HG02938 (cell line): ENCODE results near the gene XYLT1.

Experiments used
- ATAC-seq: cut with Tn5 transposase; IDR thresholded peaks from one replicate; pipeline ENCODE4 v1.9.1; 2021; ENCODE audit warnings: mild to moderate bottlenecking, moderate library complexity; ENCODE audit not compliant: unreplicated experiment

XYLT1 gene

DNA sequence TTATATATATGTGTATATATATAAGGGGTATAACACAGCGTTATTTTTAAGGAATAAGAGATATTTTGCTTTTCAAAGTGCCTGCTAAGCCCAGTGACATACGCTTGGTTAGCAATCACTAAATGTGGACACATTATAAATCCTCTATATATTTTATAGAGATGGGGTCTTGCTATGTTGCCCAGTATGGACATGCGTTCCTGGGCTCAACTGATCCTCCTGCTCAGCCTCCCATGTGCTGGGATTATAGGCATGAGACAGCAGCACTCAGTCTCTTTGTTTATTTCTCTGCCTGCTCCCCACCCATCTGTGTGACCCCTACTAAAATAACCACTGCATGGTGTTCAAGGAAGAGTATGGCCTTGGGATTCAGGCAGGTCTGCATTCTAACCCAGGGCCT lies 63.4 kb downstream of the XYLT1 start:
- no peak for ATAC-seq

DNA sequence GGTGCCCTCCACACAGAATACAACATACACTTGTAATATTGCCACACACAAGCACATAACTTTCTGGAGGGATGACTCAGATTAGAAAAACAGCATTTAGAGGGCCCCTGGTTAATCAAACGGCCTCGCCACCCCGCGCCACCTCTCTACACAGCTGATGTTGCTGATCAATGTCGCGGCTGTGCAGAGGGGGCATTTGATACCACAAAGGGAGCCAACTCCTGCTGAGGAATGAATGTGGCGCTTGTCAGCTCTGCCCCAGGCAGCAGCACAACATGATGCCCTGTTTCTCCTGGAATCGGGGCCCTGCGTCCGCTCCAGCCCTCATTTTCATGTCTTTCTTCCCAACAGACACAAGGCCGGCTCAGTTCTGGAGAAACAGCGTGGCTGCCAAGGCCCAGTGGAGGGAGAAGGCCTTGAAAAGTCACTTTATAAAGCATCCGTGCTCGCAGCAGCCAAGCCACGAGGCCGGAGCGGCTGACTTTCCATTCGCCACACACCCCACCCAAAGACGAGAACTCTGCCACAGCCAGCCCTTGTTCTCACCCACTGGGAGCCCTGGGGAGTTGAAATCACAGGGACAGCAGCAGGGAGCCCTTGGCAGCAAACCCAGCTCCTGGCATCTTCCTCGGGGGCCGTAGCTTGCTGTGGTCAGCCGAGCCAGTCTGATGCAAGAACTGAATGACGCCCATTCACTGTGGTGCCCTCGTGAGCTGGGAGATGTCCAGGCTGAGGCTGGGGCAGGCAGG lies 65.6 kb downstream of the XYLT1 start:
- no peak for ATAC-seq

- no peak for ATAC-seq
These were observed 66.8 kb downstream of the XYLT1 start for GRCh38 chr16:17403859-17404545.

GRCh38 chr16:17403156-17403809 lies 67.5 kb downstream of the XYLT1 start:
- no peak for ATAC-seq

DNA sequence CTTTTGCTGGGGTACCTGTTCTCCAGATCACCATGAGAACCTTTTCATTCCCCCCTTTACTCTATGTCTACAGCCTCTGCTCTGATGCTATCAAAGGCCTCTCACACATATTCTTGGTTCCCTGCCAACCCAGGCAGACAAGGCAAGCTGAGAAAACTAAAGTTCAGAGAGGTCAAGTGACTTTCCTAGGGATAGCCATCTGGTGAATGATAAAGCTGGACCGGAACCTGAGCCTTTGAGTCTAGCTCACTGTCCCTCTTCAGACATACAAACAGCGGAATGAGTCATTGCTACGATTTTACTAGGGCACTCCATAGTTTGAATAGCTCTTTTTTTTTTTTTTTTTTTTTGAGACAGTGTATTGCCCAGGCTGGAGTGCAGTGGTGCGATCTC lies 73.3 kb downstream of the XYLT1 start:
- no peak for ATAC-seq

- no peak for ATAC-seq
These were observed 73.8 kb downstream of the XYLT1 start for GRCh38 chr16:17396762-17397498.

GRCh38 chr16:17395849-17396480 lies 74.8 kb downstream of the XYLT1 start:
- no peak for ATAC-seq

DNA sequence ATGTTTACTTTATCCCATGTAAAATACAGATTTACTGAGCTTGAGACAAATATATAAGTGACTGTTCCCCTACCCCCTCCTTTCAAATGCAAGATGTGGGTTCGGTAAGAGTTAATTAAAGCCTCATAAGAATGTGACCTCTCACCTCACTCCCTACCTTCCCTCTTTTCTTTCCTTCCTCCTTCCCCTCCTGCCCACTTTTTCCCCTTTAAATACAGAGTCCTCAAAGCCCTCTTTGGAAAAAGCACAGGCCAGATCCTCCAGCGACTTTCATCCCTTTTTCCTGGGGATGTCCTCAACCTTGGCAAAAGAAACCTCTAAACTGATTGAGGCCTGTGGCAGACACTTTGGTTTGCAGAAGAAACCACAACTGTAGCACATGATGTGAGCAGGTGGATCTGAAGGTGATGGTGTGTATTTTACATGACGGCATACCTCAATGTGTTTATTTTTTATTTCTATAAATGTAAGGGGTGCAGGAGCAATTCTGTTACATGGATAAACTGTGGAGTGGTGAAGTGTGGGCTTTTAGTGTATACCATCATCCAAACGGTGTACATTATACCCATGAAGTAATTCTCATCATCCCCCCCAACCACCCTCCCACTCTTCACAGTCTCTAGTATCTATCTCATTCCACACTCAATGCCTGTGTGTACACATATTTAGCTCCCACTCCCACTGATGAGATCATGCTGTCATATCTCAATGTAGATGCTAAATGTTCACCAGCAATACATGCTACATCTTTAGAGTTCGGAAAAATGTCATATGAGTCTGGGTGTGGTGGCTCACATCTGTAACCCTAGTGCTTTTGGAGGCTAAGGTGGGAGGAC lies 77.7 kb downstream of the XYLT1 start:
- ATAC-seq, result no peak

DNA sequence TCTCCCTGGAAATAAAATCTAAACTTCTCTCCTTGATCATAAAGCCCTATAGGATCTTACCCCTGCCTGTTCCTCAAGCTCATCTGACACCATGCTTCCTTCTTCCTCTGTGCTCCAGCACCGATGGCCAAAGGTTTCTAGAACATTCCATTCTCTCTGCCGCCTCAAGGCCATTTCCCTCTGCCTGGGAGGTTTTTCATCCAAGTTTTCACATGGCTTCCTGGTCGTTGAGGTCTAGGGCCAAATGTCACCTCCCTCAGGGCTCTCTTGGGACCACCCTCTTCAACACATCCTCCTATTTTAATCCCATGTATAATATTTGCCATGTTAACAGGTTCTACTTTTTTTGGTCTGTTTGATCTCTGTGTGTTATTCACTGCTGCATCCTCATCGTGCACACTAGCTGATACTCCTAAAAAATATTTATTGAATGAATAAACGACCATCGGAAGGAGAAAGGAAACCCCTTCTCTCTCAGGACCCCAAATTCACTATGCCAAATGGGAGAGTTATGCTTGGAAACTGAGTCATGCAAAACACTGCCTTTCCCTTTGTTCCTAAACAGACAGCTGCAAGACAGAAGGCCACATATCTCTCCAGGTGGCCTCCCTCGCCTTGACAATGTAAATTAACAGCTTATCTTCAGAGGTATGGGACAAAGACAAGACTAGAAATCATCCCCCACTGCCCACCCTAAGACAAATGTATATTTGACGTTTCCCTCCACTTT lies 78.5 kb downstream of the XYLT1 start:
- ATAC-seq, result no peak

DNA sequence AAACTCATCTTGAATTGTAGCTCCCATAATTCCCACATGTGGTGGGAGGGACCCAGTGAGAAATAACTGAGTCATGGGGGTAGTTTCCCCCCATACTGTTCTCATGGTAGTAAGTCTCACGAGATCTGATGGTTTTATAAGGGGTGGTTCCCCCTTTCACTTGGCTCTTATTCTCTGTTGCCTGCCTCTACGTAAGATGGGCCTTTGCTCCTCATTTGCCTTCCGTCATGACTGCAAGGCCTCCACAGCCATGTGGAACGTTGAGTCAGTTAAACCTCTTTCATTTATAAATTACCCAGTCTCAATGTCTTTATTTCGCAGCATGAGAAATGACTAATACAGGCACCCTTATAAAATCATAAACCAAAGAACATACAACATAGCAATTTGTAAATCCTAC lies 79.0 kb downstream of the XYLT1 start:
- ATAC-seq, result no peak

GRCh38 chr16:17389384-17389783 lies 81.4 kb downstream of the XYLT1 start:
- ATAC-seq, result no peak

GRCh38 chr16:17387256-17387655 lies 83.5 kb downstream of the XYLT1 start:
- no peak for ATAC-seq

GRCh38 chr16:17386229-17386628 lies 84.5 kb downstream of the XYLT1 start:
- no peak for ATAC-seq

DNA sequence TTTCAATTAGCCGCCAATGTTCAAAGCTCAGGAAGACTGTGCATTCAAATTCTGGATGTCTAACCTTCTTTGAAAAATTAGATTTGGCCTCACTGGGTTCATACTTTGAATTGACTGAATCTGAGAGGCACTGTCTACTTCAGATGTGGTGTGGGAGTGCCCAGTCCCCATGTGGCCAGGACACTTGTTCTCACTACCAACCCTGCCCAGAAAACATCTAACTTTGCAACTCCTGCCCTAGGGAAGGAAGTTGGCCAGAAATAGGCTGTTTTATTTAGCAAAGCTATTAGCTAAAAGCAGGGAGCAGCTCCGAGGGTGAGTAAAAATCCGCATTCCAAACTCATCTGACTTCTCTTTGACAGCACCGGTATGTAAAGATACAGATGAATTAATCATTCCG lies 86.3 kb downstream of the XYLT1 start:
- no peak for ATAC-seq

DNA sequence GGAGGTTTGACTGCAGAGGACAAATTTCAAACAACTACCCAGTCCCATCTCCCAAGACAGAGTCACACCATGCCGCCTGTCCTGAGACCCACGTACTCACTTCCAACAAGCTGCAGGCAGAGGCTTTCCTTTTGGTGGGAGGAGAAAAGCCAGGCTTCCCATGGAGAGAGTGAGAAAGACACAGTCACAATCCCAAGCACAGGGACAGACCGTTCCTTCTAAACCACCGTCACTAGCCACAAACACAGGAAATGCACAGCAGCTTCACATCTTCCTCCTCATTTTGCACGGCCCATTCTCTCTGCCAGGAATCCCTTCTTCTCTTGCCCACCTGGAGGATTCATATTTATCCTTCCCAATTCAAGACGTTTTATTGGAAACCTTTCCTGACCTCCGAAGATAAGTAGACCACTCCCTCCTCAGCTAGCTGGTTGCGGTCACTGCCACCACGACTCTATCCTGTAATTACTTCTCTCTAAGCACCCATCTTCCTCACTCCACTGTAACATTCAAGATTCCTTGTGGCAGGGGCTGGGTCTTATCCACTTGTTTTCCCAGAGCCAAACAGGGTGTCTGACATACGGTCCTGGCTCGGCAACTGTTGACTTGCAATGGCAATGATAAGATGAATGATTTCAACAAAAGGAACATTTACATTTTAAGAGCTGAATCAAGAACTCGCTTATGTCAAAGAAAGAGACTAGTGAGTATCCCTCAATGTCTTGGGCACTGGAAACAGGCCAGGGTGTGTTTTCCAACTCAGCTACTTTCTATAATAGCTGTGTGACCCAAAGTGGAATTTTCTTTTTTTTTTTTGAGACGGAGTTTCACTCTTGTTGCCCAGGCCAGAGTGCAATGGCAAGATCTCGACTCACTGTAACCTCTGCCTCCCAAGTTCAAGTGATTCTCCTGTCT lies 87.6 kb downstream of the XYLT1 start:
- no peak for ATAC-seq

DNA sequence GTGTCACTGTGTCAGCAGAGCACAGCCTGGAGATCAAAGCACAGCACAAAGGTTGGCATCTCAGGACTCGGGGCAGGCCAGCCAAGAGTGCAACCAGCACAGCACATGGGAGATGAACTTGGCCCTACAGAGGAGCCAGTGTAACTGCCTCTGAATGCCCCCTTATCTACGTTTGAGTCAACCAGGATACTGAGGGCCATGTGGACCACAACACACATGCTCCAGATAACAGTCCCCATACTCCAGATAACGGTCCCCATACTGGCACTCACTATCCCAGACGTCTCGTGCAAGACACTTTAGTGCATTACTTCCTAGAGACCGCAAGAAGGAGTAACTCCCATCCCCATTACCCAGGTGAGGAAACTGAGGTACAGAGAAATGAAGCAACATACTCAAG lies 88.2 kb downstream of the XYLT1 start:
- ATAC-seq, result no peak

DNA sequence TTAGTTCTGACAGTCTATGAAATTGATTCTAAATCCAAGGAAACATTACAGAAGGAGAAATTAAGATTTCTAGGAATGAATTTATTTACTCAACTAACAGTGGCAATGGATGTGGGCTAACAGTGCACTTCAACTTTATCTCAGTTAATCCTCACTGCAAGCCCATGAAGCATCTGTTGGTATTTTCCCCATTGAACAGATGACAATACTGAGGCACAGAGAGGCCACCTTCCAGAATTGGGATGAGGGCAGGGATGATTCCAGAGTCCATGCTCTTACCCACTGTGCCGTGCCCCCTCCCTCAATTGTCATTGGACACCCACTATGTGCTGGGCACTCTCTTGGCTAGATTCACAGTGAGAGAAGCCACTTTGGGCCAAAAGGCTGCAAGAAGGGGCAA lies 89.0 kb downstream of the XYLT1 start:
- no peak for ATAC-seq

GRCh38 chr16:17380613-17381012 lies 90.1 kb downstream of the XYLT1 start:
- ATAC-seq, result no peak
